K562 (cell line): Measurements from ENCODE around the gene MRTFB. TPM values are rescaled to one million over a fixed set of nuclear protein-coding genes. Genes with fewer than 3 reads are reported as not detected.

Source experiments
- ATAC-seq: fragments of 200-7000 bp; cut with Tn5 transposase; 3 replicates; pipeline ENCODE4 v1.9.1; 2020; ENCODE audit warnings: moderate library complexity
- BruUV-seq: library from RNA; stranded (reverse); fragments of 400-500 nt; replicated peaks from 2 replicates; lab custom pipeline; 2021; lab: Mats Ljungman, UMichigan
- CTCF ChIA-PET: fragments of 300-600 bp; formaldehyde crosslinking; extraction: SDS; loops from one replicate; lab custom pipeline; 2021; ENCODE audit warnings: low intra/inter-chr PET ratio; lab: Yijun Ruan, JAX
- POLR2A ChIA-PET: fragments of 300-600, 350-650 bp; sonication (Branson Sonifier 250); formaldehyde crosslinking; extraction: SDS; loops from one replicate; lab custom pipeline; 2021; ENCODE audit warnings: antibody characterized with exemption, inconsistent platforms; lab: Yijun Ruan, JAX
- DNase-seq, 4 experiments: peaks; one replicate each; pipeline versions ENCODE4 v3.0.0 to v3.0.0-alpha.2; 2011 to 2018; ENCODE audit warnings: low spot score in 3 of 4, mixed read lengths in 3 of 4; ENCODE audit errors: extremely low read depth in 1 of 4
- FAIRE-seq: peaks from 2 replicates; lab custom pipeline; 2011; peaks lifted over from hg19 to GRCh38; lab: Jason Lieb, UNC
- H2AFZ ChIP-seq: 2 replicates; pipeline ENCODE4 v1.6.0; 2011; ENCODE audit warnings: low read depth, low read length, control low read depth, inconsistent platforms
- H3K27ac ChIP-seq: fragments of 200-600 bp; 3 replicates; pipeline ENCODE4 v1.8.0; 2011; ENCODE audit warnings: low read depth, mild to moderate bottlenecking, control low read depth, inconsistent platforms, low read length, moderate library complexity, mixed read lengths; ENCODE audit errors: extremely low read depth
- H3K27me3 ChIP-seq, 2 experiments: fragments of 300-600 bp in 1 of 2; 2 replicates in 1 of 2; 3 replicates in 1 of 2; pipeline versions ENCODE4 v1.6.0 to v1.8.0; 2011; ENCODE audit warnings: inconsistent platforms in 2 of 2, low read length in 2 of 2, mild to moderate bottlenecking in 1 of 2, mixed read lengths in 1 of 2, moderate library complexity in 1 of 2; ENCODE audit not compliant: control insufficient read depth in 2 of 2, insufficient read depth in 2 of 2
- H3K36me3 ChIP-seq: fragments of 300-600 bp; 3 replicates; pipeline ENCODE4 v1.8.0; 2011; ENCODE audit warnings: mild to moderate bottlenecking, low read length, inconsistent platforms; ENCODE audit not compliant: control insufficient read depth, insufficient read depth
- H3K4me1 ChIP-seq, 2 experiments: fragments of 200-600 bp in 1 of 2; replicated peaks in 1 of 2; 2 replicates in 1 of 2; 3 replicates in 1 of 2; pipeline versions ENCODE4 v1.5.1 to v1.8.0; 2011; ENCODE audit warnings: inconsistent platforms in 2 of 2, low read length in 2 of 2, mild to moderate bottlenecking in 1 of 2, mixed read lengths in 1 of 2, moderate library complexity in 1 of 2; ENCODE audit not compliant: control insufficient read depth in 2 of 2, insufficient read depth in 2 of 2
- H3K4me2 ChIP-seq: 2 replicates; pipeline ENCODE4 v1.6.1; 2011; ENCODE audit warnings: low read length, control low read depth, inconsistent platforms, mixed read lengths; ENCODE audit not compliant: insufficient read depth
- H3K4me3 ChIP-seq: fragments of 200-600 bp; sonication (generic), shearing (Covaris generic); 2 replicates; pipeline ENCODE4 v1.5.1; 2016; ENCODE audit warnings: control low read depth, inconsistent platforms
- H3K79me2 ChIP-seq: fragments of 200-600 bp; 3 replicates; pipeline ENCODE4 v1.8.0; 2011; ENCODE audit warnings: low read length, inconsistent platforms; ENCODE audit not compliant: control insufficient read depth, insufficient read depth
- H3K9ac ChIP-seq, 2 experiments: 2 replicates each; pipeline versions ENCODE4 v1.6.0 to v1.6.1; 2011; ENCODE audit warnings: low read depth in 2 of 2, low read length in 2 of 2, control low read depth in 1 of 2, inconsistent platforms in 1 of 2, mild to moderate bottlenecking in 1 of 2, mixed read lengths in 1 of 2; ENCODE audit not compliant: insufficient read depth in 1 of 2
- H3K9me1 ChIP-seq: one replicate; pipeline ENCODE4 v1.6.0; 2011; ENCODE audit warnings: inconsistent platforms, mild to moderate bottlenecking, low read length, moderate library complexity; ENCODE audit not compliant: control insufficient read depth, insufficient read depth
- H3K9me3 ChIP-seq: replicated peaks from 2 replicates; pipeline ENCODE4 v1.5.1; 2011; ENCODE audit warnings: low read depth, low read length, inconsistent platforms; ENCODE audit not compliant: control insufficient read depth, insufficient read depth
- H4K20me1 ChIP-seq: replicated peaks from 2 replicates; pipeline ENCODE4 v1.6.1; 2011; ENCODE audit warnings: low read length, inconsistent platforms, mixed read lengths; ENCODE audit not compliant: control insufficient read depth, insufficient read depth
- ATF2 ChIP-seq: sonication (generic); formaldehyde crosslinking; IDR thresholded peaks from 2 replicates; pipeline ENCODE4 v1.8.1; 2022; ENCODE audit warnings: missing genetic modification reagents
- BRCA1 ChIP-seq, 2 experiments: fragments of 450-650 bp in 1 of 2; sonication (generic) in 1 of 2; formaldehyde crosslinking in 1 of 2; IDR thresholded peaks; 2 replicates each; pipeline versions ENCODE4 v1.5.0 to v1.6.1; 2017 to 2020; ENCODE audit warnings: mild to moderate bottlenecking in 1 of 2, missing genetic modification reagents in 1 of 2
- CBX3 ChIP-seq, 2 experiments: IDR thresholded peaks; 1 replicate in 1 of 2; 2 replicates in 1 of 2; pipeline ENCODE4 v1.6.1; 2012; ENCODE audit warnings: inconsistent platforms in 2 of 2, low read length in 2 of 2, borderline replicate concordance in 1 of 2, control low read depth in 1 of 2
- ESRRA ChIP-seq: fragments of 450-650 bp; IDR thresholded peaks from 2 replicates; pipeline ENCODE4 v1.6.1; 2014; ENCODE audit warnings: low read depth, mild to moderate bottlenecking, moderate library complexity, borderline replicate concordance
- ETS1 ChIP-seq: conservative IDR thresholded peaks from 2 replicates; pipeline ENCODE4 v1.6.1; 2011; ENCODE audit warnings: low read depth, mild to moderate bottlenecking, low read length; ENCODE audit not compliant: control insufficient read depth
- KAT7 ChIP-seq: sonication (generic); formaldehyde crosslinking; IDR thresholded peaks from 2 replicates; pipeline ENCODE4 v1.8.0; 2022; ENCODE audit warnings: missing genetic modification reagents, mild to moderate bottlenecking, borderline replicate concordance
- KLF13 ChIP-seq: fragments of 450-650 bp; IDR thresholded peaks from 2 replicates; pipeline ENCODE4 v1.6.1; 2016; ENCODE audit warnings: missing genetic modification characterization, low read depth, mild to moderate bottlenecking, missing compliant biosample characterization, moderate library complexity, borderline replicate concordance
- MCM2 ChIP-seq: fragments of 450-650 bp; IDR thresholded peaks from 2 replicates; pipeline ENCODE4 v1.6.1; 2017; ENCODE audit warnings: low read depth, mild to moderate bottlenecking
- RBM15 ChIP-seq: fragments of 200-400 bp; formaldehyde crosslinking; IDR thresholded peaks from 2 replicates; pipeline ENCODE4 v1.6.1; 2018; ENCODE audit warnings: mild to moderate bottlenecking, low read length, moderate library complexity; ENCODE audit not compliant: insufficient read depth
- SMAD3 ChIP-seq: fragments of 450-650 bp; formaldehyde crosslinking; conservative IDR thresholded peaks from 2 replicates; pipeline ENCODE4 v1.4.0; 2020; ENCODE audit warnings: mild to moderate bottlenecking
- SRSF3 ChIP-seq: fragments of 200-400 bp; formaldehyde crosslinking; IDR thresholded peaks from 2 replicates; pipeline ENCODE4 v1.6.1; 2016; ENCODE audit warnings: mild to moderate bottlenecking, low read length, moderate library complexity; ENCODE audit not compliant: insufficient read depth
- TCF7 ChIP-seq: sonication (generic); IDR thresholded peaks from 2 replicates; pipeline ENCODE4 v1.6.1; 2016; ENCODE audit warnings: antibody characterized with exemption, borderline replicate concordance
- ZNF316 ChIP-seq: fragments of 450-650 bp; IDR thresholded peaks from 2 replicates; pipeline ENCODE4 v1.6.1; 2016
- WGBS: fragments of 100-300 bp; shearing (Covaris generic); methylation state at CpG from one replicate; pipeline ENCODE4 v1.1.6; 2016; ENCODE audit warnings: low coverage, mixed read lengths; ENCODE audit not compliant: insufficient coverage; ENCODE audit errors: missing lambda C conversion rate; 5-methylcytosine and 5-hydroxymethylcytosine counted together
- in situ Hi-C: fragments of 300-500 bp; cut with MboI; formaldehyde crosslinking; loops from 4 replicates; pipeline ENCODE4 v1.15.0; 2018; ENCODE audit warnings: inconsistent platforms, mixed read lengths
- intact Hi-C: fragments of 100-400 bp; cut with micrococcal nuclease; formaldehyde crosslinking; loops from 2 replicates; pipeline ENCODE4 v1.14.2; 2022
- polyA plus RNA-seq, 8 experiments: library from polyadenylated mRNA; depleted of rRNA in 4 of 8; stranded (reverse) in 5 of 8; unstranded in 3 of 8; fragments of >200 nt; fragmentation: Nextera tagmentation in 2 of 8; fragmentation: Illumina TruSeq in 1 of 8; extraction: Ambion mirVana in 2 of 8; extraction: Trizol in 1 of 8; gene quantifications; 2 replicates each; pipeline versions ENCODE4 v1.2.1 to v1.2.3, GENCODE V29; 2011 to 2014; ENCODE audit warnings: inconsistent platforms in 1 of 8, missing spikeins in 1 of 8
- total RNA-seq, 7 experiments: library from RNA; depleted of rRNA in 6 of 7; stranded (reverse); fragments of >200 nt in 6 of 7; fragmentation: Illumina TruSeq in 2 of 7; extraction: Trizol in 2 of 7; gene quantifications; 2 replicates each; pipeline versions ENCODE4 v1.2.1 to v1.2.3, GENCODE V29; 2011 to 2021; ENCODE audit warnings: low replicate concordance in 1 of 7

Gene MRTFB
- total and polyA plus RNA-seq, 9 of the 15 experiments (the other 6 are each of a cell fraction or from before 2014, with no cell fraction given) = 2.2 to 12.7 (median 7.0) TPM

- no peak for ATAC-seq
- WGBS = 73% methylated on average over 3 of the region's 3 CpGs
- H3K36me3 ChIP-seq = no peaks in the 10 kb centered on the region; the same call in 2 of the 3 replicates
- H3K4me1 ChIP-seq = peaks cover 16 to 18% of the 10 kb centered on the region in 2 experiments
- H3K9me3 ChIP-seq = peaks cover 3% of the 10 kb centered on the region; the same call in 1 of the 2 replicates
- in situ Hi-C loops (no loop called here), intact Hi-C loops (no loop called here)
- no peak for DNase-seq
- TF ChIP-seq KAT7 (CRISPR knock-in tag) (no peak), ZNF316 (no peak)
- H3K4me3 ChIP-seq = no peak overlapping the region
- H3K9ac ChIP-seq = no peak overlapping the region
- ChIA-PET POLR2A (interaction anchor here (0.6 to 1.4 kb wide), 3 partner anchors 8 to 514 kb away, joined by 3 to 5 read pairs (median 5); no protein-coding TSS in a partner anchor), CTCF (no interaction called here)
- peaks cover 38% of the 10 kb centered on the region for H3K79me2 ChIP-seq
- no peak overlapping the region for H2AFZ ChIP-seq
- H3K4me2 ChIP-seq = no peak overlapping the region
- no peaks in the 10 kb centered on the region for H3K9me1 ChIP-seq
- H3K27me3 ChIP-seq = no peaks in the 10 kb centered on the region
- FAIRE-seq = no peak
- H3K27ac ChIP-seq = no peak overlapping the region
- no peaks in the 10 kb centered on the region for H4K20me1 ChIP-seq
- BruUV-seq = no TSS peak
Measured at GRCh38 chr16:14125708-14126107, 54.6 kb downstream of the MRTFB start.

GRCh38 chr16:14128097-14128496 lies 57.0 kb downstream of the MRTFB start:
- DNase-seq (peak; percentile 12 to 59 (median 17)), FAIRE-seq (peak; percentile 75), ATAC-seq (peak; percentile 81)
- Histone ChIP-seq H3K4me2 (peak overlapping the region; percentile 87), H3K36me3 (no peaks in the 10 kb centered on the region; the same call in 2 of the 3 replicates), H3K9me1 (no peaks in the 10 kb centered on the region), H3K27ac (peak overlapping the region; percentile 89), H4K20me1 (no peaks in the 10 kb centered on the region), H3K4me3 (no peak overlapping the region; the same call in 1 of the 2 replicates), H3K9ac (peak overlapping the region; percentile 53 to 62; a peak in 3 of 4 replicates), H3K27me3 (no peaks in the 10 kb centered on the region), H3K4me1 (peaks cover 16 to 22% of the 10 kb centered on the region in 2 experiments), H3K79me2 (peaks cover 44% of the 10 kb centered on the region), H3K9me3 (peaks cover 3% of the 10 kb centered on the region; the same call in 1 of the 2 replicates), H2AFZ (peak overlapping the region; percentile 87)
- intact Hi-C loops = no loop called here
- no TSS peak for BruUV-seq
- POLR2A ChIA-PET = interaction anchor here (0.5 to 1.4 kb wide), 4 partner anchors 11 to 68 kb away, joined by 3 to 6 read pairs (median 3); no protein-coding TSS in a partner anchor
- in situ Hi-C loops = no loop called here
- CTCF ChIA-PET = no interaction called here
- WGBS = 9% methylated on average over 5 of the region's 5 CpGs
- TF ChIP-seq RBM15 = no peak
- no peak for TF ChIP-seq TCF7
- TF ChIP-seq ETS1 = no peak
- TF ChIP-seq ESRRA = peak; percentile 78
- no peak for TF ChIP-seq SRSF3
- TF ChIP-seq BRCA1 (IDR thresholded peaks at IDR 0.05) = no peak
- no peak for TF ChIP-seq BRCA1 (CRISPR knock-in tag; IDR thresholded peaks at IDR 0.05)
- TF ChIP-seq CBX3 (IDR thresholded peaks at IDR 0.05; ENCODE audit: borderline replicate concordance in 1 of 2, low read length in 2 of 2) = no peak
- TF ChIP-seq ATF2 (CRISPR knock-in tag) = no peak
- TF ChIP-seq MCM2 = no peak
- TF ChIP-seq SMAD3 (CRISPR knock-in tag) = no peak
- no peak for TF ChIP-seq KLF13 (tag)
